Measurements from ENCODE around the gene MUSK.
"Not testable (repeated sequence)": the region's sequence is repeated elsewhere in the genome, so short reads cannot be mapped to it uniquely, and the experiment has no call there.

MUSK gene

DNA sequence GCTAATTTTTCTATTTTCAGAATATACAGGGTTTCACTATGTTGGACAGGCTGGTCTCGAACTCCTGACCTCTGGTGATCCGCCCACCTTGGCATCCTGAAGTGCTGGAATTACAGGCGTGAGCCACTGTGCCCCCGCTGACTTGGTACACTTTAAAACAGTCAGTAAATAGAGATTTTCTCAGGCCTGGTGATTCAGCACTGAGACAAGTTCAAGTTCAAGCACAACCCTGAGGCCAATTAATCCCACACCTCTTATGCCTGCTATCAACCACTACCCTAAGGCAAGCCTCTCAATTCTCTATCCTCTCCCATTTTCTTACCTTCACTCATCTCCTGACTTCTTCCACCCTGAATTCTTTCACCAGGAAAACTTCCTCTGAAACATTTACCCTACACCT lies 18.9 kb downstream of the MUSK start:
- TF ChIP-seq, protein P1, sequence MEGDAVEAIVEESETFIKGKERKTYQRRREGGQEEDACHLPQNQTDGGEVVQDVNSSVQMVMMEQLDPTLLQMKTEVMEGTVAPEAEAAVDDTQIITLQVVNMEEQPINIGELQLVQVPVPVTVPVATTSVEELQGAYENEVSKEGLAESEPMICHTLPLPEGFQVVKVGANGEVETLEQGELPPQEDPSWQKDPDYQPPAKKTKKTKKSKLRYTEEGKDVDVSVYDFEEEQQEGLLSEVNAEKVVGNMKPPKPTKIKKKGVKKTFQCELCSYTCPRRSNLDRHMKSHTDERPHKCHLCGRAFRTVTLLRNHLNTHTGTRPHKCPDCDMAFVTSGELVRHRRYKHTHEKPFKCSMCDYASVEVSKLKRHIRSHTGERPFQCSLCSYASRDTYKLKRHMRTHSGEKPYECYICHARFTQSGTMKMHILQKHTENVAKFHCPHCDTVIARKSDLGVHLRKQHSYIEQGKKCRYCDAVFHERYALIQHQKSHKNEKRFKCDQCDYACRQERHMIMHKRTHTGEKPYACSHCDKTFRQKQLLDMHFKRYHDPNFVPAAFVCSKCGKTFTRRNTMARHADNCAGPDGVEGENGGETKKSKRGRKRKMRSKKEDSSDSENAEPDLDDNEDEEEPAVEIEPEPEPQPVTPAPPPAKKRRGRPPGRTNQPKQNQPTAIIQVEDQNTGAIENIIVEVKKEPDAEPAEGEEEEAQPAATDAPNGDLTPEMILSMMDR (IDR thresholded peaks at IDR 0.05; ENCODE audit: low read depth, low read length): no peak
- in situ Hi-C loops (cut with HindIII; ENCODE audit: low sequenced_read_pairs): no loop called here
- no peak overlapping the region for H3K4me3 ChIP-seq (ENCODE audit: low read depth, low read length)
- no peak for DNase-seq (ENCODE audit: low read depth, low spot score)

GRCh38 chr9:110688329-110688728 lies 19.7 kb downstream of the MUSK start:
- in situ Hi-C loops (cut with HindIII; ENCODE audit: low sequenced_read_pairs): no loop called here
- H3K4me3 ChIP-seq (ENCODE audit: low read depth, low read length): no peak overlapping the region
- TF ChIP-seq, protein P1 (IDR thresholded peaks at IDR 0.05; ENCODE audit: low read depth, low read length): no peak
- DNase-seq (ENCODE audit: low read depth, low spot score): no peak

GRCh38 chr9:110691002-110691549 lies 22.5 kb downstream of the MUSK start:
- H3K4me3 ChIP-seq (ENCODE audit: low read depth, low read length): no peak overlapping the region
- TF ChIP-seq, protein P1 (IDR thresholded peaks at IDR 0.05; ENCODE audit: low read depth, low read length): no peak
- DNase-seq (ENCODE audit: low read depth, low spot score): peak; percentile 17
- in situ Hi-C loops (cut with HindIII; ENCODE audit: low sequenced_read_pairs): no loop called here

GRCh38 chr9:110695846-110696245 lies 27.3 kb downstream of the MUSK start:
- H3K4me3 ChIP-seq (ENCODE audit: low read depth, low read length); in situ Hi-C loops (cut with HindIII; ENCODE audit: low sequenced_read_pairs): not testable (repeated sequence)
- peak; percentile 16 for DNase-seq (ENCODE audit: low read depth, low spot score)

GRCh38 chr9:110700953-110701352 lies 32.4 kb downstream of the MUSK start:
- TF ChIP-seq, protein P1 (IDR thresholded peaks at IDR 0.05; ENCODE audit: low read depth, low read length): no peak
- in situ Hi-C loops (cut with HindIII; ENCODE audit: low sequenced_read_pairs): no loop called here
- DNase-seq (ENCODE audit: low read depth, low spot score): peak; percentile 52
- no peak overlapping the region for H3K4me3 ChIP-seq (ENCODE audit: low read depth, low read length)

GRCh38 chr9:110703669-110704068 lies 35.1 kb downstream of the MUSK start:
- in situ Hi-C loops (cut with HindIII; ENCODE audit: low sequenced_read_pairs): no loop called here
- TF ChIP-seq, protein P1 (IDR thresholded peaks at IDR 0.05; ENCODE audit: low read depth, low read length): no peak
- no peak for DNase-seq (ENCODE audit: low read depth, low spot score)
- no peak overlapping the region for H3K4me3 ChIP-seq (ENCODE audit: low read depth, low read length)

DNA sequence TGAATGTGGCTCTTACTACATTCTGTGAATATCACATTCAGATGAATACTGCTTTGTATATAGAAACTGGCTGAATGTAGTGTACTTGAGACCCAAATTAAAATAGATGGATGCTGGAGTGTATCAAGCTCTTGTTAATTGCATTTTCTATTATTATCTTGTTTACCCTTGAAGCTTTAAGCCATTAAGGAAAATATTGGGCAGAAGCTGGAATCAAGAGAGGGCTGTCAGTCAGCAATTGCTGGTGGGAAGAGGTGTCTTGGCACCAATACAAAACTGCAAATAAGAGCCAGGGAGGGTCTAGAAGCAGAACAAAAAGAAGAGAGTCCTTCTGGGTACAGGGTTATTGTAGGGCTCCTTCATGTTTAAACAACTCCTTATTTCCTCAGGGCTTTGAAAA lies 38.8 kb downstream of the MUSK start:
- DNase-seq (ENCODE audit: low read depth, low spot score): no peak
- H3K4me3 ChIP-seq (ENCODE audit: low read depth, low read length): no peak overlapping the region
- TF ChIP-seq, protein P1 (IDR thresholded peaks at IDR 0.05; ENCODE audit: low read depth, low read length): no peak
- in situ Hi-C loops (cut with HindIII; ENCODE audit: low sequenced_read_pairs): no loop called here

Data from astrocyte of the spinal cord (primary cell).